PC-9 (cell line): ENCODE results near the gene PNKD.

Experiments used
- CTCF ChIP-seq: fragments of 200-600 bp; sonication (generic); conservative IDR thresholded peaks from 2 replicates; pipeline ENCODE4 v1.6.1; 2017; ENCODE audit warnings: mixed run types, antibody characterized with exemption, mild to moderate bottlenecking, moderate library complexity
- EZH2 ChIP-seq: fragments of 200-600 bp; sonication (generic); IDR thresholded peaks from 2 replicates; pipeline ENCODE4 v1.8.0; 2017; ENCODE audit warnings: antibody characterized with exemption, low read depth

- TF ChIP-seq CTCF (no peak), EZH2 (no peak)
Measured at GRCh38 chr2:218325566-218326160, 55.3 kb downstream of the PNKD start.
